NCI-H2029 treated with DMSO at 0.1 percent for 48 hours (cell line): ENCODE measurements around the gene IFT43.

Source experiments
- DNase-seq: peaks from one replicate; lab custom pipeline; 2025; lab: John Stamatoyannopoulos, UW

IFT43 gene

DNA sequence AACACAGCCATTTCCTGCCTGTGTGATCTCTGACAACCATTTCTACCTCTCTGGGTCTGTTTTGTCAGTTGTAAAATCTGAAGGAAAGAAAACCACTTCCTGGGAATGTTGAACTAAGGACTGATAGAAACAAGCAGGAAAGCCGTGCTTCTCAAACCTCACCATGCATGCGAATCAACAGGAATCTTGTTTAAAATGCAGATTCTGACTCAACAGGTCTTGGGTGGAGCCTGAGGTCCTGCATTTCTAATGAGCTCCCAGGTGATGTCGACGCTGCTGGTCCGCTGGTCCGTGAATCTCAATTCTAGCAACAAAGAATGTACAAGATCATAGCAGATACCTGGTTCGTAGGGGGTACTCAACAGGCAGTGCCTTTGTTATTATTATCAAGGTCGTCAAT, 128.1 kb downstream of the IFT43 start:
- no peak for DNase-seq

DNA sequence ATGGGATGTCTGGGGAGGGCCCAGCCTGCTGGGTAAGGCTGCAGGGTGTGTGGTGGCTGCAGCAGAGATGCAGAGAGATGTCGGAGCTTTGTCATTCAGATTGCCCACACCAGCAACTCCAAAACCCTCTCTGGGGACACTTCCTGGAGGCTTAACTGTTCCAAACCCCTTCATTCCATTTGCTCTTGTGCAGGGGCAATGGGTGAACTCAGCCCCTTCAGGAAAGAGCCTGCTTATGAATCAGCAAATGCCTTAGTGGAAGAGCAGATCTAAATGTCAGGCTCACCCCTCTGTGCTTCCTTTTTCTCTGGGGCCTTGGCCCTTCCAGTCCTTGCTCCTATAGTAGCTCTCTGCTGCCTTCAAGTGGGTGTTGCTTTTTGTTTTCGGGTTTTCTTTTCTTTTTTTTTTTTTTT, 129.5 kb downstream of the IFT43 start:
- DNase-seq: no peak

DNA sequence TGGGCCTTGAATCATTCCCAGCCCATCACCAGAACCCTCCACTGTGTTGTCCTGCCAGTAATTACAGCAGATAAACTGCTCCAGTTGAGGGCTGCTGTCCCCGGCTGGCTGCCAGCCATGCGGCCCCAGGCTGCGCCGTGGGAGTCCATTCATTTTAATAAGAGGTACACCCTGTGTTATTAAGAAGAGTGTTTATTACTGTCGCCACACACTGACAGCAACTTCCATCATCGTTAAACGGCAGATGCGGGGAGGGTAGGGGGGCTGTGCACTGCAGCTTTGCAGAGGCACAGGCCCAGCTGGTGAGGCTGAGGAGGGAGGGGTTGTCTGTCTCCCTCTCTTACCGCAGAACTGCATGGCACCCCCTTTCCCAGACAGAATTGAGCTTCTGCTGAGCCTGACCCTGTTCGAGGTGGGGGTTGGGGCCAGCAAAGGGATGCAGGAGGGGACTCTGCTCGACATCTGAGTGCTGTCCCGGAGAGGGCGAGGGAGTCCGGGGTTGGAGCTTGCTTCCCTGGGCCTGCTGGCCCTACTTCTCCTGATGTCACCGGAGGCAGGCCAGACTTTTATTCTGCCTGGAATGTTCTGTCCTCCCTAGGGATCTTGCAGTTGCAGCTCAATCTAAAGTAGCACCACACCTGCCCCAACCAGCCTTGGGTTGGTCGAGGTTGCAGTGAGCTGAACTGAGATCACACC, 132.4 kb downstream of the IFT43 start:
- no peak for DNase-seq

DNA sequence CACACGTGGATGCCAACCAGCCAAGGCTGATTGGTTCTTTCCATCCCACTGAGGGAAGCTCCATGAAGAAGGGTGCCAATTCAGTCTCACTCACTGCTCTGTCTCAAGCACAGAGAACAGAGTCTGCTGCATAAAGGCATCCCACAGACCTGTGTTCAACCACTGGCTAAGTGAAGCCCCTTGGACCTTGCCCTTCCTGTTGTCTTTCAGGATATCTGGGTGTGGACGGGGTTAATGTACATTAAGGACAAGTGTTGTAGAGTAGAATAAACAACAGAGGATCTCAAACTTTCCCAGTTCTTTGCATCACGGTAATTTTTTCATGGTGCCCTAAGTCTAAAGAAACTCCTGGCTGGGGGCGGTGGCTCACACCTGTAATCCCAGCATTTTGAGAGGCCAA, 133.0 kb downstream of the IFT43 start:
- no peak for DNase-seq

GRCh38 chr14:76121089-76121748, 135.7 kb downstream of the IFT43 start:
- DNase-seq: no peak

GRCh38 chr14:76123426-76124225, 138.1 kb downstream of the IFT43 start:
- DNase-seq: no peak

DNA sequence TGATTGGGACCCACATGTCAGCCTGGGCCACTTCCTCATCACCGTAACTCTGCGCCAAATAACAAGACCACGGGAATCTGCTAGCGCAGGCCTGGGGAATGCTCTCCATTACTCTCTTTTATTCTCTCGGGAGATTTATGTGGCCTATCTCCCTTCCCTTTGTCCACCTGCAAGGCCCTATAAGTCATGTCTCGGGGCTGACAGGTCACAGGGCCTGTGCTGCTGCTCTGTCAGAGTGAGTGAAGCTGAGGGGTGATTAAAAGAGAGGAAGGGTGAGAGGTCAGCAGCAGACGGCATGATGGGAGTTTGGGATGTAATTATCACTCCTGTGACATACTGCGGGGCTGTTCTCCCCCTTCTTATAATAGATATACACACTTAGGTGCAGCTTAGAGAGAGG, 139.9 kb downstream of the IFT43 start:
- no peak for DNase-seq

DNA sequence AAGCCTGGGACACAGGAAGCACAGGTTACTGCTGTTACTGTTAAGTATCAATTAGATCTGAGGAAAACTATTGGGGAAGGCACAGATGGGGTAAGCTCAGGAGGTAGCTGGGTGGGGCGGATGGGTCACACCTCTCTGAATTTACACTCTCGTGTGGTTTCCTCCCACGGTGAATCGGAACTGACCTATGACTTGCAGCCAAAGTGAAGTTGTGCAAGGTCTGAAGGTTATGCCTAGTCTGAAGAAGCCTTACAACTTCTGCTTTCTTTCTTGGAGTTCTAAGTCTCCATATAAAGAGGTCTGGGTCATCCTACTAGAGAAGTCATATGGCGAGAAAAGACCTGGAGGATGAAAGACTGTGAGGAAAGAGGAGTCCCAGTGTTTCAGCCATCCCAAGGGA, 140.5 kb downstream of the IFT43 start:
- DNase-seq: no peak

DNA sequence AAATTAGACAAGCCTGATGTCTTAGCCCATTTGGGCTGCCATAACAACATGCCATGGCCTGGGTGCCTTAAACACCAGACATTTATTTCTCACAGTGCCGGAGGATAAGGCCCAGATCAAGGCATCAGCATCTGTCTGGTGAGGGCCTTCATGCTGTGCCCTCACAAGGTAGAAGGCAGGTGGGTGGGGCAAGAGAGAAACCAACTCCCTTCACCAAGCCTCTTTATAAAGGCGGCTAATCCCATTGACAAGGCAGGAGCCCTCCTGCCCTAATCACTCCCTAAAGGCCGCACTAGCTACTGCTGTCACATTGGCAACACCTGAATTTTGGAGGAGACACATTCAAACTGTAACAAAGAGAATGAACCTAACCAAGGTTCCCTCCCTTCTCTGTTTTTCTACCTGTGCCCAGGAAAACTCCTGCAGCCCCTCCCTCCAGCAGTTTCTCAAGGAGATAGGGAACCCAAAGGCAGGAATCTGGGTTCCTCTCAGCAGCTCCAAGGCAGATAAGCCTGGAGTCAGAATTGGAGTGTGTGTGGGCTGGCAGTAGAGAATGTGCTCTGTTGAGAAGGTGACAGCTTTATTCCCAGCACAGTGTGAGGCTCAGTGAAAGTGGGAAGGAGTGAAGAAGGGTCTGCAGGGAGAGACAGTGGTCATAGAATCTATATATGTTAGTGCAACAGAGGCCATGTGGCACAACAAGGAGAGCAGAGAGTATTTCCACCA, 144.5 kb downstream of the IFT43 start:
- no peak for DNase-seq

DNA sequence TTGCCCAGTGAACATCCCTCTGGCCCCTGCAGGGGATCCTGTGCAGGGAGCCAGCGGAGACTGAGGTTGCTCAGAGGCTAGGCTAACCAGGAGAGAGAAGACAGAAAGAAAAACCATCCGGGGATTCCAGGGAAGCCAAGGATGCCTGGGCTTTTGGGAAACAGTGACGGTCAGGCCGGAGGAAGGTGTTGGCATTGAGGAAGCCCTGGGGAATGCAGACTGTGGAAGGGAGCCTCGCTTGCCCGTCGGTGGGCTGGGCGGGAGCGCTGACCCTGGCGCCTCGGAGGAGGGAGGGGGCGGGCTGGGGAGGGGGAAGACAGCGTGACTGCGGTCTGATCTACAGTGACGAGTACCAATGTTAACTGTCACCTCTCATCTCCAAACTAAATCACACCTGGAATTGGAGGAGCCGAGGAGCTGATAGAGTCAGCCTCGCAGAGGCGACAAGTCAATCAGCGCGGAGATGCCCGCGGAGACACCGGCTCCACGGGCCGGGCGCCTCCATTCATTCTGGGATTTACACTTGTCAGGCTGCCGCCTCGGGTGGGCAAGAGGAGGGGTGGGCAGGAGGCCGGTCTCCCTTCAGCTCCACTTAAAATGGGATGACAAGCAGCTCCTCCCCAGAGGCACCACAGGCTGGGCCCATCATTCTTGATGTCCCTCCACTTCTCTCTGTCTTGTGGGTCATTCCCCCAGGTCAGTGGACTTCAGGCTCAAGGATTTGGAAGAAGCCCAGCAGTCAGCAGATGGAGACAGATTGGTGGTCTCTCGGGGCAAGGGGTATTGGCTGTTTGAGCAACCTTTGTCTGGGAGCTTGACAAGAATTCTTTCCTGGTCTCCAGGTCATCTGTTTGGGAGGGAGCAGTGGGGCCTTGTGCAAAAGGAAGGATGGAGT, 145.8 kb downstream of the IFT43 start:
- no peak for DNase-seq

GRCh38 chr14:76133103-76133502, 147.5 kb downstream of the IFT43 start:
- DNase-seq: no peak
